Measurements from ENCODE around the gene ADAR. TPM values are rescaled to one million over a fixed set of nuclear protein-coding genes. Genes with fewer than 3 reads are reported as not detected.

Gene ADAR, protein sequence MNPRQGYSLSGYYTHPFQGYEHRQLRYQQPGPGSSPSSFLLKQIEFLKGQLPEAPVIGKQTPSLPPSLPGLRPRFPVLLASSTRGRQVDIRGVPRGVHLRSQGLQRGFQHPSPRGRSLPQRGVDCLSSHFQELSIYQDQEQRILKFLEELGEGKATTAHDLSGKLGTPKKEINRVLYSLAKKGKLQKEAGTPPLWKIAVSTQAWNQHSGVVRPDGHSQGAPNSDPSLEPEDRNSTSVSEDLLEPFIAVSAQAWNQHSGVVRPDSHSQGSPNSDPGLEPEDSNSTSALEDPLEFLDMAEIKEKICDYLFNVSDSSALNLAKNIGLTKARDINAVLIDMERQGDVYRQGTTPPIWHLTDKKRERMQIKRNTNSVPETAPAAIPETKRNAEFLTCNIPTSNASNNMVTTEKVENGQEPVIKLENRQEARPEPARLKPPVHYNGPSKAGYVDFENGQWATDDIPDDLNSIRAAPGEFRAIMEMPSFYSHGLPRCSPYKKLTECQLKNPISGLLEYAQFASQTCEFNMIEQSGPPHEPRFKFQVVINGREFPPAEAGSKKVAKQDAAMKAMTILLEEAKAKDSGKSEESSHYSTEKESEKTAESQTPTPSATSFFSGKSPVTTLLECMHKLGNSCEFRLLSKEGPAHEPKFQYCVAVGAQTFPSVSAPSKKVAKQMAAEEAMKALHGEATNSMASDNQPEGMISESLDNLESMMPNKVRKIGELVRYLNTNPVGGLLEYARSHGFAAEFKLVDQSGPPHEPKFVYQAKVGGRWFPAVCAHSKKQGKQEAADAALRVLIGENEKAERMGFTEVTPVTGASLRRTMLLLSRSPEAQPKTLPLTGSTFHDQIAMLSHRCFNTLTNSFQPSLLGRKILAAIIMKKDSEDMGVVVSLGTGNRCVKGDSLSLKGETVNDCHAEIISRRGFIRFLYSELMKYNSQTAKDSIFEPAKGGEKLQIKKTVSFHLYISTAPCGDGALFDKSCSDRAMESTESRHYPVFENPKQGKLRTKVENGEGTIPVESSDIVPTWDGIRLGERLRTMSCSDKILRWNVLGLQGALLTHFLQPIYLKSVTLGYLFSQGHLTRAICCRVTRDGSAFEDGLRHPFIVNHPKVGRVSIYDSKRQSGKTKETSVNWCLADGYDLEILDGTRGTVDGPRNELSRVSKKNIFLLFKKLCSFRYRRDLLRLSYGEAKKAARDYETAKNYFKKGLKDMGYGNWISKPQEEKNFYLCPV
- 137 to 174 TPM (median 148 TPM) in 3 replicates for polyA plus RNA-seq
- polyA plus RNA-seq (2011; ENCODE audit: low read depth): 21.6 TPM
- polyA plus RNA-seq (2011; cell fraction: cytosol; rRNA removed): 95.4 and 154 TPM in 2 replicates
- polyA plus RNA-seq (2011; cell fraction: nucleus; rRNA removed): 198 and 206 TPM in 2 replicates
- 30.3 and 99.9 TPM in 2 replicates for polyA plus RNA-seq (2012; ENCODE audit: low replicate concordance)
- 204 to 283 TPM (median 274 TPM) in 3 replicates for polyA minus RNA-seq
- polyA minus RNA-seq (2011; cell fraction: cytosol; rRNA and poly(A)+ RNA removed): 106 TPM
- 160 and 234 TPM in 2 replicates for polyA minus RNA-seq (2011; cell fraction: nucleus; rRNA and poly(A)+ RNA removed)

DNA sequence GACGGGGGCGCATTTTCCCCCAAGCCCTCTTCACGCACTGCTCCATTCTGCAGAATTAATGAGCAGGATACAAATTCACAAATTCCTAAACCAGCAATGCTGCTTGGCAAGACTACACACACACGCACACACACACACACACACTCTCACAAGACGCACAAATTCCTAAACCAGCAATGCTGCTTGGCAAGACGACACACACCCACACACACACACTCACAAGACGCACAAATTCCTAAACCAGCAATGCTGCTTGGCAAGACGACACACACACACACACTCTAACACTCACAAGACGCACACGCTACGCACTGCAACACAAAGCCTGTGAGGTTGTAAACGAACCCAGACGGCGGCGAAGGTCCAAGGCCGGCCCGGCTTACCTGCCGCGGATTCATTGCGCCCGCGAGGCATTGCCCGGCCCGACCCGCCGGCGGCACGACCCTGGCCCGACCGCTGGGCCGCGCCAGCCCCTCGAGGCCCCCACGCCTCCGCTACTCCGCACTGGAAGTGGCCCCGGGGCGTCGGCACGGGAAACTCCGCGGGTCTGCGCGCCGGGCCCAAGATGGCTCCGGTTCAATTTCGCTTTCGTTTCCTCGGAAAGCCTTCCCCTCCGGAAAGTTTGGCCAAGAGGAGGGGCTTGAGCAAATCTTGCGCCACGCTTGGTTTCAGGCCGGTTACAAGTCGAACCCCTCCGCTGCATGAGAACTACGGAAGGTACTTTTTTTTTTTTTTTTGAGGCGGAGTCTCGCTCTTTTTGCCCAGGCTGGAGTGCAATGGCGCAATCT lies at the start of gene ADAR:
Gene ADAR (minus strand): TSS at position 578 of the 788 bp plus-strand sequence. CDS start 180 bp downstream, at position 398.
- peak within 1 kb of the TSS; percentile 76 to 98 (median 90) for H3K4me3 ChIP-seq (ENCODE audit: control insufficient read depth in 2 of 3, extremely low read depth in 1 of 3, insufficient read depth in 2 of 3, low read depth in 1 of 3, low read length in 3 of 3)
- H3K27ac ChIP-seq (ENCODE audit: control insufficient read depth, insufficient read depth, low read length): peak within 1 kb of the TSS; percentile 94
- no peaks in the 10 kb centered on the region for H3K27me3 ChIP-seq (ENCODE audit: control insufficient read depth, extremely low read depth, insufficient read depth, low read length)
- H3K9ac ChIP-seq (ENCODE audit: control insufficient read depth, extremely low read depth, insufficient read depth, low read length): peak within 1 kb of the TSS; percentile 97
- H3K79me2 ChIP-seq (ENCODE audit: control insufficient read depth, insufficient read depth, low read length): peaks cover 86% of the 10 kb centered on the region
- peaks cover 9% of the 10 kb centered on the region for H4K20me1 ChIP-seq (ENCODE audit: control insufficient read depth, extremely low read depth, insufficient read depth, low read length)
- peak within 1 kb of the TSS; percentile 56 for H2AFZ ChIP-seq (ENCODE audit: control insufficient read depth, low read length)
- H3K4me1 ChIP-seq (ENCODE audit: control insufficient read depth, extremely low read depth, insufficient read depth, low read length): peaks cover 22% of the 10 kb centered on the region
- H3K36me3 ChIP-seq (ENCODE audit: control insufficient read depth in 2 of 2, extremely low read depth in 1 of 2, insufficient read depth in 2 of 2, low read length in 2 of 2): peaks cover 3 to 8% of the 10 kb centered on the region in 2 experiments
- H3K4me2 ChIP-seq (ENCODE audit: control insufficient read depth, extremely low read depth, insufficient read depth, low read depth, low read length): peak within 1 kb of the TSS; percentile 95
- DNase-seq (ENCODE audit: low read depth, low spot score) (peak; percentile 71), FAIRE-seq (no peak)
- no peaks in the 10 kb centered on the region for H3K9me3 ChIP-seq (ENCODE audit: control insufficient read depth, low read depth, low read length)
- TF ChIP-seq EZH2 (IDR thresholded peaks at IDR 0.05; ENCODE audit: low read length): no peak
- TF ChIP-seq, protein P1, sequence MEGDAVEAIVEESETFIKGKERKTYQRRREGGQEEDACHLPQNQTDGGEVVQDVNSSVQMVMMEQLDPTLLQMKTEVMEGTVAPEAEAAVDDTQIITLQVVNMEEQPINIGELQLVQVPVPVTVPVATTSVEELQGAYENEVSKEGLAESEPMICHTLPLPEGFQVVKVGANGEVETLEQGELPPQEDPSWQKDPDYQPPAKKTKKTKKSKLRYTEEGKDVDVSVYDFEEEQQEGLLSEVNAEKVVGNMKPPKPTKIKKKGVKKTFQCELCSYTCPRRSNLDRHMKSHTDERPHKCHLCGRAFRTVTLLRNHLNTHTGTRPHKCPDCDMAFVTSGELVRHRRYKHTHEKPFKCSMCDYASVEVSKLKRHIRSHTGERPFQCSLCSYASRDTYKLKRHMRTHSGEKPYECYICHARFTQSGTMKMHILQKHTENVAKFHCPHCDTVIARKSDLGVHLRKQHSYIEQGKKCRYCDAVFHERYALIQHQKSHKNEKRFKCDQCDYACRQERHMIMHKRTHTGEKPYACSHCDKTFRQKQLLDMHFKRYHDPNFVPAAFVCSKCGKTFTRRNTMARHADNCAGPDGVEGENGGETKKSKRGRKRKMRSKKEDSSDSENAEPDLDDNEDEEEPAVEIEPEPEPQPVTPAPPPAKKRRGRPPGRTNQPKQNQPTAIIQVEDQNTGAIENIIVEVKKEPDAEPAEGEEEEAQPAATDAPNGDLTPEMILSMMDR (optimal IDR thresholded peaks at IDR 0.05 in 1 of 3, IDR thresholded peaks at IDR 0.05 in 1 of 3, conservative IDR thresholded peaks at IDR 0.05 in 1 of 3; ENCODE audit: extremely low read depth in 1 of 3, insufficient read depth in 2 of 3, low read length in 3 of 3): no peak
- H3K9me1 ChIP-seq (ENCODE audit: control insufficient read depth, extremely low read depth, insufficient read depth, low read length): no peaks in the 10 kb centered on the region
- dilution Hi-C loops (cut with MboI; ENCODE audit: extremely low pct_ligation_motif_present, low sequenced_read_pairs): no loop called here
